HepG2 (cell line): Measurements from ENCODE around the gene EPS8L3. TPM values are rescaled to one million over a fixed set of nuclear protein-coding genes. Genes with fewer than 3 reads are reported as not detected.

Source experiments
- ATAC-seq: fragments of 200-7000 bp; cut with Tn5 transposase; 3 replicates; pipeline ENCODE4 v1.9.1; 2020; ENCODE audit warnings: mild to moderate bottlenecking, moderate library complexity
- BruUV-seq: library from RNA; stranded (reverse); fragments of 400-500 nt; replicated peaks from 2 replicates; lab custom pipeline; 2021; lab: Mats Ljungman, UMichigan
- CTCF ChIA-PET: fragments of 300-600 bp; formaldehyde crosslinking; extraction: SDS; loops from one replicate; lab custom pipeline; 2021; ENCODE audit warnings: low total read pairs, inconsistent platforms, low intra/inter-chr PET ratio; lab: Yijun Ruan, JAX
- POLR2A ChIA-PET: fragments of 350-600 bp; sonication (Branson Sonifier 250); formaldehyde crosslinking; loops from one replicate; lab custom pipeline; 2020; ENCODE audit warnings: antibody characterized with exemption, inconsistent platforms; lab: Yijun Ruan, JAX
- DNase-seq: peaks from one replicate; pipeline ENCODE4 v3.0.0-alpha.2; 2015; ENCODE audit warnings: low spot score
- FAIRE-seq: peaks from 3 replicates; lab custom pipeline; 2011; peaks lifted over from hg19 to GRCh38; lab: Jason Lieb, UNC
- H2AFZ ChIP-seq: one replicate; pipeline ENCODE4 v1.6.1; 2011; ENCODE audit warnings: low read length, inconsistent platforms
- H3K27ac ChIP-seq: fragments of 300-600 bp; 3 replicates; pipeline ENCODE4 v1.8.0; 2011; ENCODE audit warnings: mixed run types, mild to moderate bottlenecking, mixed read lengths, low read length, inconsistent platforms; ENCODE audit not compliant: insufficient read depth; ENCODE audit errors: extremely low read length
- H3K27me3 ChIP-seq, 2 experiments: fragments of 200-600 bp in 1 of 2; 2 replicates in 1 of 2; 3 replicates in 1 of 2; pipeline versions ENCODE4 v1.6.0 to v1.8.0; 2011; ENCODE audit warnings: low read length in 2 of 2, mild to moderate bottlenecking in 2 of 2, moderate library complexity in 2 of 2, inconsistent platforms in 1 of 2; ENCODE audit not compliant: insufficient read depth in 2 of 2, control insufficient read depth in 1 of 2
- H3K36me3 ChIP-seq, 2 experiments: fragments of 200-600 bp in 1 of 2; replicated peaks in 1 of 2; 2 replicates in 1 of 2; 3 replicates in 1 of 2; pipeline versions ENCODE4 v1.5.1 to v1.8.0; 2011; ENCODE audit warnings: low read length in 2 of 2, inconsistent platforms in 1 of 2; ENCODE audit not compliant: insufficient read depth in 2 of 2, control insufficient read depth in 1 of 2
- H3K4me1 ChIP-seq: 2 replicates; pipeline ENCODE4 v1.5.1; 2012; ENCODE audit warnings: low read length, inconsistent platforms; ENCODE audit not compliant: insufficient read depth
- H3K4me2 ChIP-seq: 2 replicates; pipeline ENCODE4 v1.6.0; 2011; ENCODE audit warnings: low read depth, low read length, inconsistent platforms
- H3K4me3 ChIP-seq, 3 experiments: fragments of 200-600 bp in 1 of 3; sonication (generic), shearing (Covaris generic) in 1 of 3; replicated peaks in 1 of 3; 2 replicates each; pipeline ENCODE4 v1.5.1; 2011 to 2016; ENCODE audit warnings: low read length in 3 of 3, inconsistent platforms in 2 of 3, low read depth in 2 of 3, mild to moderate bottlenecking in 2 of 3, control low read depth in 1 of 3, mixed read lengths in 1 of 3; ENCODE audit not compliant: insufficient read depth in 1 of 3
- H3K79me2 ChIP-seq: one replicate; pipeline ENCODE4 v1.6.1; 2011; ENCODE audit warnings: low read length, inconsistent platforms; ENCODE audit not compliant: insufficient read depth
- H3K9ac ChIP-seq: 2 replicates; pipeline ENCODE4 v1.6.0; 2011; ENCODE audit warnings: mild to moderate bottlenecking, low read depth, low read length, inconsistent platforms; ENCODE audit not compliant: insufficient read depth
- H3K9me3 ChIP-seq: 2 replicates; pipeline ENCODE4 v1.5.1; 2012; ENCODE audit warnings: mild to moderate bottlenecking, low read length
- H4K20me1 ChIP-seq: 2 replicates; pipeline ENCODE4 v1.6.0; 2011; ENCODE audit warnings: inconsistent platforms, mild to moderate bottlenecking, low read length, moderate library complexity; ENCODE audit not compliant: insufficient read depth
- BCL6 ChIP-seq: IDR thresholded peaks from 2 replicates; pipeline ENCODE4 v1.6.1; 2016; ENCODE audit warnings: missing genetic modification reagents, missing compliant biosample characterization
- CAMTA2 ChIP-seq: sonication (generic); formaldehyde crosslinking; IDR thresholded peaks from 2 replicates; pipeline ENCODE4 v1.4.0; 2020; ENCODE audit warnings: mild to moderate bottlenecking, missing genetic modification reagents, borderline replicate concordance
- CCDC6 ChIP-seq: sonication (generic); formaldehyde crosslinking; IDR thresholded peaks from 2 replicates; pipeline ENCODE4 v1.8.1; 2022; ENCODE audit warnings: mild to moderate bottlenecking, missing genetic modification reagents, moderate library complexity
- FOXA3 ChIP-seq: IDR thresholded peaks from 2 replicates; pipeline ENCODE4 v1.6.1; 2016; ENCODE audit warnings: missing genetic modification reagents, missing compliant biosample characterization
- MYC ChIP-seq: sonication (generic); formaldehyde crosslinking; IDR thresholded peaks from 2 replicates; pipeline ENCODE4 v1.9.0; 2021; ENCODE audit warnings: missing genetic modification reagents, borderline replicate concordance
- RBFOX2 ChIP-seq: fragments of 200-400 bp; formaldehyde crosslinking; IDR thresholded peaks from 2 replicates; pipeline ENCODE4 v1.6.1; 2017; ENCODE audit warnings: low read depth, mild to moderate bottlenecking, low read length
- TOE1 ChIP-seq: sonication (generic); formaldehyde crosslinking; IDR thresholded peaks from 2 replicates; pipeline ENCODE4 v1.4.0; 2020; ENCODE audit warnings: mild to moderate bottlenecking, missing genetic modification reagents
- ZNF296 ChIP-seq: sonication (generic); formaldehyde crosslinking; conservative IDR thresholded peaks from 2 replicates; pipeline ENCODE4 v1.5.0; 2020; ENCODE audit warnings: mild to moderate bottlenecking, missing genetic modification reagents
- ZNF530 ChIP-seq: sonication (generic); formaldehyde crosslinking; IDR thresholded peaks from 2 replicates; pipeline ENCODE4 v1.5.0; 2020; ENCODE audit warnings: low read depth, mild to moderate bottlenecking, missing genetic modification reagents
- ZNF7 ChIP-seq: IDR thresholded peaks from 2 replicates; pipeline ENCODE4 v1.6.1; 2016; ENCODE audit warnings: missing biosample characterization, missing genetic modification reagents
- ZNF839 ChIP-seq: sonication (generic); formaldehyde crosslinking; IDR thresholded peaks from 2 replicates; pipeline ENCODE4 v1.4.0; 2020; ENCODE audit warnings: missing genetic modification reagents, mild to moderate bottlenecking, borderline replicate concordance
- ZSCAN29 ChIP-seq: sonication (generic); formaldehyde crosslinking; conservative IDR thresholded peaks from 2 replicates; pipeline ENCODE4 v1.4.0; 2020; ENCODE audit warnings: mild to moderate bottlenecking, missing genetic modification reagents
- WGBS: methylation state at CpG from one replicate; pipeline ENCODE4 v1.1.6; 2017; ENCODE audit warnings: low lambda C conversion rate; 5-methylcytosine and 5-hydroxymethylcytosine counted together
- in situ Hi-C: cut with HindIII; loops from 2 replicates; pipeline ENCODE4 v1.10.0; 2017; ENCODE audit warnings: low pct_unique_long_range_greater_than_20kb; ENCODE audit not compliant: extremely low pct_ligation_motif_present
- intact Hi-C: fragments of 100-400 bp; cut with micrococcal nuclease; formaldehyde crosslinking; loops from one replicate; pipeline ENCODE4 v1.10.0; 2022; ENCODE audit not compliant: unreplicated experiment
- polyA plus RNA-seq, 8 experiments: library from polyadenylated mRNA; depleted of rRNA in 3 of 8; stranded (reverse) in 7 of 8; unstranded in 1 of 8; fragments of >200 nt; fragmentation: Illumina TruSeq in 4 of 8; extraction: Trizol in 4 of 8; gene quantifications; 2 replicates each; pipeline versions ENCODE4 v1.2.1 to v1.2.3, GENCODE V29; 2011 to 2016; ENCODE audit warnings: low read depth in 4 of 8, missing spikeins in 1 of 8, mixed read lengths in 1 of 8; ENCODE audit not compliant: insufficient read depth in 1 of 8
- total RNA-seq, 5 experiments: library from RNA; depleted of rRNA; stranded (reverse); fragments of >200 nt; fragmentation: Illumina TruSeq; extraction: Trizol; gene quantifications; 2 replicates each; pipeline ENCODE4 v1.2.3, GENCODE V29; 2016; ENCODE audit warnings: low read depth in 1 of 5
- TF ChIP-seq, protein P1 (sequence below): IDR thresholded peaks from 2 replicates; pipeline ENCODE4 v1.6.1; 2016; ENCODE audit warnings: mild to moderate bottlenecking
- TF ChIP-seq, protein P2 (sequence below): sonication (generic); formaldehyde crosslinking; IDR thresholded peaks from 2 replicates; pipeline ENCODE4 v1.8.1; 2023; ENCODE audit warnings: mild to moderate bottlenecking, missing genetic modification reagents
- TF ChIP-seq, protein P3 (sequence below): sonication (generic); formaldehyde crosslinking; conservative IDR thresholded peaks from 2 replicates; pipeline ENCODE4 v1.8.0; 2022; ENCODE audit warnings: mild to moderate bottlenecking, moderate library complexity, missing genetic modification reagents
- TF ChIP-seq, protein P4 (sequence below): sonication (generic); formaldehyde crosslinking; IDR thresholded peaks from 2 replicates; pipeline ENCODE4 v1.4.0; 2020; ENCODE audit warnings: missing genetic modification reagents
- TF ChIP-seq, protein P5 (sequence below): sonication (generic); formaldehyde crosslinking; IDR thresholded peaks from 2 replicates; pipeline ENCODE4 v1.4.0; 2020; ENCODE audit warnings: mild to moderate bottlenecking, missing genetic modification reagents
- TF ChIP-seq, protein P6 (sequence below): sonication (generic); formaldehyde crosslinking; IDR thresholded peaks from 2 replicates; pipeline ENCODE4 v1.4.0; 2020; ENCODE audit warnings: mild to moderate bottlenecking, low read depth, missing genetic modification reagents

EPS8L3 gene
- total and polyA plus RNA-seq, 2 of the 13 experiments (the other 11 are each of a cell fraction or from before 2014, with no cell fraction given), result 18.2 to 106 TPM

DNA sequence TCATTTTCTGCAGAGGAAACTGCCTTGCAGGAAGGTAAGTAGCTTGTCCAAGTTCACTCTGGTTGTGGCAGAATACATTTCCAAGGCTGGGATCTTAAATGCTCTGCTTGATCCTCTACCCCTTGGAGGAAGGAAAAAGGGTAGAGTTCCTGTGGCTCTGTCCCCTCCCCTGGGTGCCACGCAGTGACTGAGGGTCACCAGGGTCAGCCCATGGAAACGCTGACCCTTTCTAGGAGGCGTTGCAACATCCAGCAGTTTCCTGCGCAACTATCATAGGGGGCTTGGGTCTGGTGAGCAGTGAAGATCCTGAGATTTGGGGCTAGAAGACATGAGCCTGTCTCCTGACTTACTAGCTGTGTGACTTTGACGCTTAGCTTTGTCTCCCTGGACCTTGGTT lies 29.4 kb upstream of the EPS8L3 start:
- in situ Hi-C loops (no loop called here), intact Hi-C loops (loop anchor here (5.0 kb wide), 2 partner anchors 119 to 189 kb away; partner anchors contain the start of genes AHCYL1 and CSF1)
- ATAC-seq, result no peak
- Histone ChIP-seq H3K4me2 (0 out of 2 replicates have a peak overlapping the region, but pooled peaks have one; percentile 6), H3K36me3 (no peaks in the 10 kb centered on the region), H3K27ac (no peak overlapping the region), H3K27me3 (no peaks in the 10 kb centered on the region), H3K9ac (no peak overlapping the region), H3K79me2 (no peaks in the 10 kb centered on the region), H3K4me3 (no peak overlapping the region), H3K9me3 (no peaks in the 10 kb centered on the region), H2AFZ (no peak overlapping the region), H4K20me1 (no peaks in the 10 kb centered on the region), H3K4me1 (peaks cover 70% of the 10 kb centered on the region)
- BruUV-seq, result no TSS peak
- WGBS, result 26% methylated on average over 4 of the region's 5 CpGs
- DNase-seq, result no peak
- CTCF ChIA-PET, result no interaction called here
- POLR2A ChIA-PET, result interaction anchor here (1.4 kb wide), 1 partner anchor 104 kb away, joined by 3 read pairs; no protein-coding TSS in a partner anchor
- FAIRE-seq, result peak; percentile 32
- TF ChIP-seq CAMTA2 (CRISPR knock-in tag) (no peak), ZNF296 (CRISPR knock-in tag) (no peak), ZNF530 (CRISPR knock-in tag) (no peak), ZNF7 (no peak), TOE1 (no peak), CCDC6 (no peak), RBFOX2 (no peak), MYC (CRISPR knock-in tag) (no peak), ZSCAN29 (CRISPR knock-in tag) (no peak), BCL6 (CRISPR knock-in tag) (peak; percentile 33; the same call in 1 of the 2 replicates), FOXA3 (CRISPR knock-in tag) (no peak), ZNF839 (CRISPR knock-in tag) (no peak)
- TF ChIP-seq, protein P1, sequence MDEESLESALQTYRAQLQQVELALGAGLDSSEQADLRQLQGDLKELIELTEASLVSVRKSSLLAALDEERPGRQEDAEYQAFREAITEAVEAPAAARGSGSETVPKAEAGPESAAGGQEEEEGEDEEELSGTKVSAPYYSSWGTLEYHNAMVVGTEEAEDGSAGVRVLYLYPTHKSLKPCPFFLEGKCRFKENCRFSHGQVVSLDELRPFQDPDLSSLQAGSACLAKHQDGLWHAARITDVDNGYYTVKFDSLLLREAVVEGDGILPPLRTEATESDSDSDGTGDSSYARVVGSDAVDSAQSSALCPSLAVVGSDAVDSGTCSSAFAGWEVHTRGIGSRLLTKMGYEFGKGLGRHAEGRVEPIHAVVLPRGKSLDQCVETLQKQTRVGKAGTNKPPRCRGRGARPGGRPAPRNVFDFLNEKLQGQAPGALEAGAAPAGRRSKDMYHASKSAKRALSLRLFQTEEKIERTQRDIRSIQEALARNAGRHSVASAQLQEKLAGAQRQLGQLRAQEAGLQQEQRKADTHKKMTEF (CRISPR knock-in tag), result no peak
- TF ChIP-seq, protein P2, sequence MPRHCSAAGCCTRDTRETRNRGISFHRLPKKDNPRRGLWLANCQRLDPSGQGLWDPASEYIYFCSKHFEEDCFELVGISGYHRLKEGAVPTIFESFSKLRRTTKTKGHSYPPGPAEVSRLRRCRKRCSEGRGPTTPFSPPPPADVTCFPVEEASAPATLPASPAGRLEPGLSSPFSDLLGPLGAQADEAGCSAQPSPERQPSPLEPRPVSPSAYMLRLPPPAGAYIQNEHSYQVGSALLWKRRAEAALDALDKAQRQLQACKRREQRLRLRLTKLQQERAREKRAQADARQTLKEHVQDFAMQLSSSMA, result no peak
- TF ChIP-seq, protein P3, sequence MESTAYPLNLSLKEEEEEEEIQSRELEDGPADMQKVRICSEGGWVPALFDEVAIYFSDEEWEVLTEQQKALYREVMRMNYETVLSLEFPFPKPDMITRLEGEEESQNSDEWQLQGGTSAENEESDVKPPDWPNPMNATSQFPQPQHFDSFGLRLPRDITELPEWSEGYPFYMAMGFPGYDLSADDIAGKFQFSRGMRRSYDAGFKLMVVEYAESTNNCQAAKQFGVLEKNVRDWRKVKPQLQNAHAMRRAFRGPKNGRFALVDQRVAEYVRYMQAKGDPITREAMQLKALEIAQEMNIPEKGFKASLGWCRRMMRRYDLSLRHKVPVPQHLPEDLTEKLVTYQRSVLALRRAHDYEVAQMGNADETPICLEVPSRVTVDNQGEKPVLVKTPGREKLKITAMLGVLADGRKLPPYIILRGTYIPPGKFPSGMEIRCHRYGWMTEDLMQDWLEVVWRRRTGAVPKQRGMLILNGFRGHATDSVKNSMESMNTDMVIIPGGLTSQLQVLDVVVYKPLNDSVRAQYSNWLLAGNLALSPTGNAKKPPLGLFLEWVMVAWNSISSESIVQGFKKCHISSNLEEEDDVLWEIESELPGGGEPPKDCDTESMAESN (CRISPR knock-in tag), result no peak
- TF ChIP-seq, protein P4, sequence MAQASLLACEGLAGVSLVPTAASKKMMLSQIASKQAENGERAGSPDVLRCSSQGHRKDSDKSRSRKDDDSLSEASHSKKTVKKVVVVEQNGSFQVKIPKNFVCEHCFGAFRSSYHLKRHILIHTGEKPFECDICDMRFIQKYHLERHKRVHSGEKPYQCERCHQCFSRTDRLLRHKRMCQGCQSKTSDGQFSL (CRISPR knock-in tag), result no peak
- TF ChIP-seq, protein P5, sequence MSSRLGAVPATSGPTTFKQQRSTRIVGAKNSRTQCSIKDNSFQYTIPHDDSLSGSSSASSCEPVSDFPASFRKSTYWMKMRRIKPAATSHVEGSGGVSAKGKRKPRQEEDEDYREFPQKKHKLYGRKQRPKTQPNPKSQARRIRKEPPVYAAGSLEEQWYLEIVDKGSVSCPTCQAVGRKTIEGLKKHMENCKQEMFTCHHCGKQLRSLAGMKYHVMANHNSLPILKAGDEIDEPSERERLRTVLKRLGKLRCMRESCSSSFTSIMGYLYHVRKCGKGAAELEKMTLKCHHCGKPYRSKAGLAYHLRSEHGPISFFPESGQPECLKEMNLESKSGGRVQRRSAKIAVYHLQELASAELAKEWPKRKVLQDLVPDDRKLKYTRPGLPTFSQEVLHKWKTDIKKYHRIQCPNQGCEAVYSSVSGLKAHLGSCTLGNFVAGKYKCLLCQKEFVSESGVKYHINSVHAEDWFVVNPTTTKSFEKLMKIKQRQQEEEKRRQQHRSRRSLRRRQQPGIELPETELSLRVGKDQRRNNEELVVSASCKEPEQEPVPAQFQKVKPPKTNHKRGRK (CRISPR knock-in tag), result no peak
- TF ChIP-seq, protein P6, sequence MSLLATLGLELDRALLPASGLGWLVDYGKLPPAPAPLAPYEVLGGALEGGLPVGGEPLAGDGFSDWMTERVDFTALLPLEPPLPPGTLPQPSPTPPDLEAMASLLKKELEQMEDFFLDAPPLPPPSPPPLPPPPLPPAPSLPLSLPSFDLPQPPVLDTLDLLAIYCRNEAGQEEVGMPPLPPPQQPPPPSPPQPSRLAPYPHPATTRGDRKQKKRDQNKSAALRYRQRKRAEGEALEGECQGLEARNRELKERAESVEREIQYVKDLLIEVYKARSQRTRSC (CRISPR knock-in tag), result no peak
